Prostate gland (tissue), 2 donors: ENCODE data around the gene GJB6.

Source experiments
- CTCF ChIP-seq, 4 experiments: fragments of 200-600 bp in 2 of 4; fragments of 450-650 bp in 2 of 4; sonication (generic) in 2 of 4; IDR thresholded peaks; 1 replicate in 3 of 4; 2 replicates in 1 of 4; pipeline ENCODE4 v1.5.1; 2016 to 2019; ENCODE audit warnings: antibody characterized with exemption in 4 of 4, mild to moderate bottlenecking in 2 of 4, moderate library complexity in 2 of 4
- POLR2A ChIP-seq: fragments of 450-650 bp; IDR thresholded peaks from one replicate; pipeline ENCODE4 v1.6.1; 2016; ENCODE audit warnings: antibody characterized with exemption, mild to moderate bottlenecking

- no peak for TF ChIP-seq CTCF (IDR thresholded peaks at IDR 0.05)
- no peak for TF ChIP-seq POLR2A
These were observed 15.3 kb upstream of the GJB6 start for GRCh38 chr13:20247403-20247802.
